Measurements from ENCODE around the gene SPTLC3.
A peak's percentile ranks its signal among the peaks of the same experiment; 100 is the strongest.

Gene SPTLC3

GRCh38 chr20:13006825-13007224 is 1.9 kb upstream of the SPTLC3 start:
- H3K4me3 ChIP-seq (ENCODE audit: low read depth, low read length), result no peak overlapping the region
- no peak for DNase-seq (ENCODE audit: low read depth)
- no peak for TF ChIP-seq CTCF (IDR thresholded peaks at IDR 0.05; ENCODE audit: control insufficient read depth, extremely low read depth, insufficient read depth)

GRCh38 chr20:13007596-13007995 is 1.2 kb upstream of the SPTLC3 start:
- H3K4me3 ChIP-seq (ENCODE audit: low read depth, low read length), result no peak overlapping the region
- no peak for TF ChIP-seq CTCF (IDR thresholded peaks at IDR 0.05; ENCODE audit: control insufficient read depth, extremely low read depth, insufficient read depth)
- no peak for DNase-seq (ENCODE audit: low read depth)

GRCh38 chr20:13009682-13010406 is 1.1 kb downstream of the SPTLC3 start:
- peak; percentile 65 for DNase-seq (ENCODE audit: low read depth)
- peak overlapping the region; percentile 48 for H3K4me3 ChIP-seq (ENCODE audit: low read depth, low read length)

GRCh38 chr20:13012886-13013285 is 4.1 kb downstream of the SPTLC3 start:
- DNase-seq (ENCODE audit: low read depth), result no peak
- TF ChIP-seq CTCF (IDR thresholded peaks at IDR 0.05; ENCODE audit: control insufficient read depth, extremely low read depth, insufficient read depth), result no peak
- no peak overlapping the region for H3K4me3 ChIP-seq (ENCODE audit: low read depth, low read length)

More at GRCh38 chr20:13009682-13010406, 1.1 kb downstream of the SPTLC3 start:
- TF ChIP-seq CTCF (IDR thresholded peaks at IDR 0.05; ENCODE audit: control insufficient read depth, extremely low read depth, insufficient read depth), result no peak

- no peak for DNase-seq (ENCODE audit: low read depth)
- TF ChIP-seq CTCF (IDR thresholded peaks at IDR 0.05; ENCODE audit: control insufficient read depth, extremely low read depth, insufficient read depth), result no peak
- H3K4me3 ChIP-seq (ENCODE audit: low read depth, low read length), result no peak overlapping the region
Observed at GRCh38 chr20:13013411-13013810, 4.6 kb downstream of the SPTLC3 start.

- no peak overlapping the region for H3K4me3 ChIP-seq (ENCODE audit: low read depth, low read length)
- DNase-seq (ENCODE audit: low read depth), result no peak
- TF ChIP-seq CTCF (IDR thresholded peaks at IDR 0.05; ENCODE audit: control insufficient read depth, extremely low read depth, insufficient read depth), result no peak
Observed at GRCh38 chr20:13017235-13017634, 8.5 kb downstream of the SPTLC3 start.
